Activated naive CD4-positive, alpha-beta T cell treated with anti-CD3 and anti-CD28 coated beads, Interleukin-2, amount 50 U/mL, for 72 hours (primary cell): ENCODE results near the gene PRSS50. TPM values are rescaled to one million over a fixed set of nuclear protein-coding genes. Genes with fewer than 3 reads are reported as not detected.
A peak's percentile ranks its signal among the peaks of the same experiment; 100 is the strongest.

ENCODE experiments used
- ATAC-seq, 2 donors: fragments of 150-1000 bp; cut with Tn5 transposase; 2 replicates each; pipeline ENCODE4 v1.10.0; 2021; ENCODE audit warnings: mild to moderate bottlenecking in 2 of 2, moderate library complexity in 2 of 2
- DNase-seq, 2 donors: peaks; one replicate each; pipeline ENCODE4 v3.0.0; 2021 to 2022; ENCODE audit warnings: low spot score in 2 of 2
- H3K27ac Mint-ChIP-seq, 2 donors: one replicate each; pipeline ENCODE4 v1.8.0; 2022; ENCODE audit warnings: mild to moderate bottlenecking in 2 of 2, mixed read lengths in 2 of 2
- H3K36me3 Mint-ChIP-seq, 2 donors: one replicate each; pipeline ENCODE4 v1.8.0; 2022; ENCODE audit warnings: mixed read lengths in 2 of 2
- H3K9me3 Mint-ChIP-seq, 2 donors: one replicate each; pipeline ENCODE4 v1.8.0; 2022; ENCODE audit warnings: mixed read lengths in 2 of 2
- total RNA-seq, 2 donors: library from RNA; stranded (reverse); gene quantifications; one replicate each; pipeline ENCODE4 v1.2.3, GENCODE V29; 2022

The PRSS50 gene
- total RNA-seq, 2 donors from 2014 or later, result not detected

DNA sequence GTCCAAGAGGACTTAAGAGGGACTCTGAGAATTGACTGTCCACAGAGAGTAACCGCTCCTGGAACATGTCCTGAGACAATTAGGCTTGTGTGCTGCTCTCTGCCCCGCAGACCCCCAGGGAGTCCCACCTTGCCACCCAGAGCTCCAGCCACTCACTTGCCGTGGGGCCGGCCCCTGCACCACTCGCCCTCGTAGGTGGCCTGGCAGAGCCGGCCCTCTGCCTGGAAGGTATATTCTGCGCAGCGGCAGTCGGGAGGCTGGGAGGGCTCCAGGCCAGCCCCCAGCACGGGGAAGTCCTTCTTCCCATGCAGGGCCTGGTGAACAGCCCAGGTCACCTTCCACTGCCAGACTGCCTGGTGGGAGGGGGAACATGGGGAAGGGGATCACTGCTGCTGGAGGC is 34.7 kb downstream of the PRSS50 start:
- Mint-ChIP-seq H3K27ac (no peak overlapping the region), H3K9me3 (no peaks in the 10 kb centered on the region), H3K36me3 (no peaks in the 10 kb centered on the region)
- ATAC-seq (no peak), DNase-seq (no peak)

DNA sequence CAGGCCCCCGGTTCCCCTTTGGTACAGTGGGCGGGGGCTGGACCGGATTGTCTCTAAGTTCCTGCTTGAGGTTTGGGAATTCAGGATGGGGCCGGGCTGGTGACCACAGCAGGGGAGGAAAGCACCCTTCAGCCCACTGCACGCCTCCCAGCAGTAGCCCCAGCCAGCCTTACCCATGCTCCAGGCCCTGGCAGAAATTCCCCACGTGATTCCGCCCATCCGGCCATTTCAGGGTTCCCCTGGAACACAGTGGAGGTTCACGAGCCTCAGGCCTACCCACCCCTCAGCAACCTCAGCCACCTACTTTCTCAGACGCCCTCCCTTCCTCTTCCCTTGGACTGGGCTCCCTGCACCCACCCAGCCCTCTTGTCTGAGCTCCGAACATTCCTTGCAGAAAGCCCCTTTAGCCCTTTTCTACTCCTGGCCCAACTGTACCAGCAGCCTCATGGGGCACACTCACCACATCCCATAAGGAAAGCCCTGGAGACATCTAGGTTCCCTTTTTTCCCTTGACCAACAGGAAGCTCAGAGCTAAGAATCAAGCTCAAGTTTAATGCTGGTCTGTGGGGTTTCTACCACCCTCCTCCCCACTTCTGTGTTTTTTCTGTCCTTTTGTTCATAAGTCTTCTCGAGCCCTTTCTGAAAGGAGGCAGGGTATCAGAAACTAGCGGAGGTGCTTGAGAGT is 35.7 kb downstream of the PRSS50 start:
- H3K9me3 Mint-ChIP-seq, result no peaks in the 10 kb centered on the region
- no peak for ATAC-seq
- no peaks in the 10 kb centered on the region for H3K36me3 Mint-ChIP-seq
- DNase-seq, result no peak
- peak overlapping the region; percentile 7 to 19 for H3K27ac Mint-ChIP-seq

DNA sequence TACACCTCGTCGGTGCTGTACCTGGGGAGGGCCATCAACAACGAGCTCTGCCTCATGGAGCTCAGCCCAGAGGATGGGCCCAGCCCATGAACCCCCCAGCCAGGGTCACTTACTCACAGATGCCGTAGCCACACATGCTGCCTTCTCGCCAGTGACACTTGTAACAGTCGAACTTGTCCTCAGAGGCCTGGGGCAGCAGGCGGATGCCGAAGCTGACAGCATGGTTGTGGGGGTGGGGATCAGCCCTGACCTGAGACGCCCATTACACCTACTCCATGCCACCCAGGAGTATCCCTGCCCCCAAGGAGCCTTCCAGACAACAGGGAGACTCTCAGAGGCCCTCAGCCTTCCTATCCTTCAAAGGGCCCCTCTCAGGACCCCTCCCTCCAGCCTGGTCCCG is 36.3 kb downstream of the PRSS50 start:
- DNase-seq, result no peak
- no peaks in the 10 kb centered on the region for H3K9me3 Mint-ChIP-seq
- ATAC-seq, result no peak
- H3K27ac Mint-ChIP-seq, result peak overlapping the region in 1 of 2 donors; percentile 65
- no peaks in the 10 kb centered on the region for H3K36me3 Mint-ChIP-seq

DNA sequence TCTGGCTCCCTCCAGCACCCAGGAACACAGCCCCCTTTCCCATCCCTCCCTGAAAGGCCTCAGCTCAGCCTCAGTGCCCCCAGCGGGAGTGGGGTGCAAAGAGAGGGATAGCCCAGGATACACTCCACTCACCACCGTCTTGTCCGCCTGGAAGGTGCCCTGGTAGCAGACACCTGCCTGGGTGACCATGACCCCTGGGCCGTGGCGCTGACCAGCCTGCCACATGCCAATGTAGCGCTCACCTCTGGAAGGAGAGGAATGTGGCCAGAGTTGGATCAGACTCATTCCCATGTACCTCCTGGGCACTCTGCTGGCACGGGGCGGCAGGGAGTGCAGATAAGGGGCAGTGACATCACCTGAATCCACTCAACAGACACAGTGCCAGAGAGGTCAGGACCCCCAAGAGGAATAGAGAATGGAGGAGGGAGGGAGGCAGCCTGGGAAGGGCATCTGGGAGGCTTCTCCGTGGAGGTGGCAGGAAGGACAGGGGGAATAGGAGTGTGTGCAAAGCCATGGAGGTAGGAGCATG is 37.3 kb downstream of the PRSS50 start:
- H3K36me3 Mint-ChIP-seq, result no peaks in the 10 kb centered on the region
- H3K27ac Mint-ChIP-seq, result peak overlapping the region in 1 of 2 donors; percentile 45
- DNase-seq (no peak), ATAC-seq (no peak)
- no peaks in the 10 kb centered on the region for H3K9me3 Mint-ChIP-seq

DNA sequence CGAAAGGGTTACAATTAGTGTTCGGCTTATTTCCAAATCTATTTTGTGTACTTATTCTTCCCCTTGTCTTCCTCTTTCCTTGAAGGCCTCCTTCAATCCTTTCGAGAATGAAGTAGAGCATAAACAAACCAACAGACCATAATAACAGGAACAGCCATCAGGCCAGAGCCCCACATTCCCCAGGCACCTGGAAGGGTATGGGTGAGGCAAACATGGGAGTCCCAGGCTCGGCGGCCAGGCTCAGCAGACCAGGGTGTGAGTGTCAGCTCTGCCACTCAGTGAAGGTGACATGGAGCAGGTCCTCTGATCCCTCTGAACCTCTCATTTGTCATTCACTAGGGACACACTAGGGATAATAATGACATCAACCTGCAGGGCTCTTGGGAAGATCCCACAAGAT is 38.0 kb downstream of the PRSS50 start:
- ATAC-seq, result no peak
- no peaks in the 10 kb centered on the region for H3K36me3 Mint-ChIP-seq
- H3K27ac Mint-ChIP-seq, result peak overlapping the region; percentile 36 to 57
- no peak for DNase-seq
- no peaks in the 10 kb centered on the region for H3K9me3 Mint-ChIP-seq

DNA sequence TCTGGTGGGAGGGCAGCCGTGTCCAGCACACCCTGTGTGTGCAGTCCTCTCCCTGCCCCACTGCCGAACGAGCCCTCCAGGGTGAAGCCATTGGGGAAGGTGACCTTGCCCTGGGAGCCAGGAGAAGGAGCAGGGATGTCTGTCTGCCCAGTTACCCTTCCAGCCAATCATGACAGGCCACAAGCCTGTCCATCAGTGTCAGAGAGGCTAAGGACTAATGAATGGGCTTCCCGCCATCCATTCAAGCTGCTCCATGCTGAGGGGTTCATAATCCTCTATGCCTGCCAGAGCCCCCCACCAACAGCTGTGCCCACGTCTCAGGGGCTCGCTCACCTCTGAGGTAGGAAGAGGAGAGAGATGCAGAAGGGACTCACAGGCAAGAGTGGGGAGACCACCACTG is 39.4 kb downstream of the PRSS50 start:
- no peaks in the 10 kb centered on the region for H3K9me3 Mint-ChIP-seq
- no peaks in the 10 kb centered on the region for H3K36me3 Mint-ChIP-seq
- DNase-seq (no peak), ATAC-seq (no peak)
- H3K27ac Mint-ChIP-seq, result no peak overlapping the region

DNA sequence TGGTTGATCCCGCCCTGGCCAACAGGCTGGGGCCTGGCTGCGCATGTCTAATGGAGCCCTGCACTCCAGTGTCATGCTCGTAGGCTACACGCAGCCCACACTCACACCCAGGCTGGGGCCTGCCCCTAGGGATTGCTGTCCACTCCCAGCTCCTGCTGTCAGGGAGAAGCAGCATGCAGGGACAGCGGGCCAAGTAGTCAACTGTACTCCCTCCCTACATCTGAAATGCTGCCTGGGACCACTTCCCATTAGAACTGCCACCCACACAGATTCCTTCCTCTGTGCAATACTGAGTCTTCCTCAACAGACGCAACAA is 40.3 kb downstream of the PRSS50 start:
- Mint-ChIP-seq H3K36me3 (no peaks in the 10 kb centered on the region), H3K9me3 (no peaks in the 10 kb centered on the region), H3K27ac (no peak overlapping the region)
- ATAC-seq (no peak), DNase-seq (no peak)

DNA sequence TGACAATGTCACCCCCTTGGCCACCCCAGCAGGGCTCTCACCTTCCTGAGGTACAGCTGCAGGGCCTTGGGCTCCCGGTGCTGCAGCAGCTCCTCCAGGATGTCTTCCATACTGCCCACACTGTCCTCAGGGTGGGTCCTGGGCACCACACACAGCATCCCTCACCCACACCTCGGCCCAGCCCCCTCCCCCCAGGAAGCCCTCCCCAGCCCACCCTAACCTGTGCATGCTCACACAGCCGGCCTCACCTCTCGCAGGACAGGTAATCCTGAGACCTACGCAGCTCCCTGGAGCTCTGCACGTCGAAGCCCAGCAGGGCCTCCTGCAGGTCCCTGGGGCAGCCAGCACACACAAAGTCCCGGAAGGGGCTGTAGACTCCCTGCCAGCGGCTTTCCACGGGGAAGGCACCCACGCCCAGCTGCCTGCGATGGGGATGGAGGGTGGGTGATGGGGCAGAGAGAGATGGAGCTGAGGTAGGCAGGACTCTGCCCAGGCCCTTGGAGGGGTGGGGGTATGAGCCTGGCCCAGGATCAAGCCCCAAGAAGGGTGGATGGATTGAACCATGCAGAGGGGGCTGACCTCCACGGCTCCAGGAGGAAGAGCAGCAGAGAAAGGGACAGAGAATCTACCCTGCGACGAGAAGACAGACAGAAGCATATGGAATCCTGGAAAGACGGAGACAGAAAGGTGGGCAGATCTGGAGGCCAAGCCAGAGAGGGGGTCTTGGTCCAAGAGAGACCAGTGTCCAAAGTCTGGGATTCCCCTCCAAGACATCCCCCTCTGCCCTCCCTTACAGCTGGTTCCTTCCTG is 40.9 kb downstream of the PRSS50 start:
- H3K9me3 Mint-ChIP-seq, result no peaks in the 10 kb centered on the region
- H3K36me3 Mint-ChIP-seq, result no peaks in the 10 kb centered on the region
- DNase-seq (no peak), ATAC-seq (no peak)
- H3K27ac Mint-ChIP-seq, result no peak overlapping the region

DNA sequence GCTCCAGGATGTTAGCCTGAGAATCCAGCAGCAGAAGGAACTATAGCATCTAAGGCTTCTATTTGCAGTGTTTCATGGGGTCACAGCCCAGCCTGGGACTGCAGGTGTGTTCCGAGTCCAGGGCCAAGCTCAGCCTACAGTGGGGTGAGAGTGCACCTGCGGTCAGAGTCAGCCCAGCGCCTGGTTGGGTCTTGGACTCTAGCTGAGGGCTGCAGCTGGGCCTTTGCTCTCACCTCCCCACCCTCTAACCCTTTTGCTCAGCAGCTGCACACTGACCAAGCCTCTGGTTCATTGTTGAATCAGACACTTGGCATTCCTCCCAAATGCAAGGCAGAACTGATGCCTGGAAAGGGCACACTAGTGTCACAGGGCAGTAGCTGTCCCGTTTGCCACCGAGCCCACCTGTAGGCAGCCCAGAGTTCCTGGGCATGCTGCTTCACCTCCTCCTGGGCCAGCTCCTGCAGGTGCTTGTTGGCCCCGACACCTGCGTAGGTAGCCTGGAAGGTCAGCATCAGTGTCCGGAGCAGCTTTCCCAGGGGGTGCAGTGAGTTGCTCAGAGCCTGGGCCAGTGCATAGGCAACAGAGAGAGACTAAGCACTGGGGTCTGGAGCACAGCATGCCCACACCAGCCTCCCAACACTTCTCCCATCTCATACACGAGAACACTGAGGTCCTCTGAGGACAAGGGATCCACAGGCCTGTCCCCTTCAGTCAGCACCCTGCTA is 41.7 kb downstream of the PRSS50 start:
- Mint-ChIP-seq H3K9me3 (no peaks in the 10 kb centered on the region), H3K36me3 (no peaks in the 10 kb centered on the region), H3K27ac (no peak overlapping the region)
- DNase-seq (no peak), ATAC-seq (no peak)

DNA sequence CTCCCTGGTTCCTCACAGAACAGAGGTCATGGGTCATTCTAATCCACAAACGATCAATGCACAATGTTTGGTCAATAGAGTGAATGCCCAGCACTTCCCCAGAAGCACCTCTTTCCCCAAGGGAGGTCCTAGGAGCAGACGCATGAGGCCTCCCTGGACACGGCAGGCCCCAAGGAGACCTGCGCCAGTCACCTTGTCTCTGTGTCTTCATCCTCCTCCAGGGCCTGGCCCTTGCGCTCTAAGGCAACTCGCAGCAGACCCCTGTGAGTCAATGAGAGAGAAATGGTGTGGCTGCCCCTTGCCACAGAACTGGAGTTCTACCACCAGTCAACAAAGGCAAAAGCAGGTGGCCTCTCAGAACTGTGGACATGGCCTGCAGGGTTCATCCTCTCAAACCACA is 42.2 kb downstream of the PRSS50 start:
- H3K27ac Mint-ChIP-seq, result no peak overlapping the region

DNA sequence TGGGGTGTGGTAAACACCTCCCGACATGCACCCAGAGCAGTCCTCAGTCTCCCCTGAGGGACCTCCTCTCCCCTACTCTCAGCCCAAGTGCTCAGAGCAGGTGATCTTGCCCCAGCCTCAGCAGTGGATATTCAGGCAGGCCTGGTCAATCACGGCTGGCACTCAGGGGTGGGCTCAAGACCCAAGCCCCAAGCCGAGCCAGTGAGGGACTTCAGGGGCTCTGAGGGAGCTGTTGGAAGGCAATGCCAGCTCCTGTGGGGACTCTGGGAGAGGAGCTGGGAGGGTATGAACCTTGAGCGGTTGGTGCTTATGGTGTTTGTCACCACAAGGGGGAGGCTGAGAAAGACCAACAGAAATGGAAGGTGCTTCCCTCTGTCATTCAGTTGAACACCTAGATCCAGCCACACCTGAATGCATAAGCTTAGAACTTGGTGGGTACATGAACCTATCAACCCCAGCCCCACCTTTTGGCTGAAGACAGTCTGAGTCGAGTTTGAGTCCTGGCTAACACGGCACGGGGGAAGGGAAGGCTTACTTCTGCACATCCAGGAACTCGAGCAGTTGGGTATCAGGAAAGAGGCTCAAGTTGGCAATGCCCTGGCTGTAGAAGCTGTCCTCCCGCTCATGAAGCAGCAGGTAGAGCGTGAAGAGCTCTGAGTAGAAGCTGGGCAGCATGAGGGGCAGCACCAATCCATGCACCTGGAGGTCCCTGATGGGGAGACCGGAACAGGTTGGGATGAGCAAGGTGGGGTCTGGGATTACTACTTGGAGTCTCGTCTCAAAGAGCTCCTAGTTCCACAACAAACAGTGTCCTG is 43.4 kb downstream of the PRSS50 start:
- peak overlapping the region; percentile 30 to 72 for H3K27ac Mint-ChIP-seq
- DNase-seq (peak in 1 of 2 donors; percentile 48), ATAC-seq (peak in 1 of 2 donors; percentile 38)
- H3K36me3 Mint-ChIP-seq, result no peaks in the 10 kb centered on the region
- no peaks in the 10 kb centered on the region for H3K9me3 Mint-ChIP-seq

More for the DNA sequence above, 42.2 kb downstream of the PRSS50 start:
- Mint-ChIP-seq H3K36me3 (no peaks in the 10 kb centered on the region), H3K9me3 (no peaks in the 10 kb centered on the region)
- DNase-seq (no peak), ATAC-seq (no peak)

DNA sequence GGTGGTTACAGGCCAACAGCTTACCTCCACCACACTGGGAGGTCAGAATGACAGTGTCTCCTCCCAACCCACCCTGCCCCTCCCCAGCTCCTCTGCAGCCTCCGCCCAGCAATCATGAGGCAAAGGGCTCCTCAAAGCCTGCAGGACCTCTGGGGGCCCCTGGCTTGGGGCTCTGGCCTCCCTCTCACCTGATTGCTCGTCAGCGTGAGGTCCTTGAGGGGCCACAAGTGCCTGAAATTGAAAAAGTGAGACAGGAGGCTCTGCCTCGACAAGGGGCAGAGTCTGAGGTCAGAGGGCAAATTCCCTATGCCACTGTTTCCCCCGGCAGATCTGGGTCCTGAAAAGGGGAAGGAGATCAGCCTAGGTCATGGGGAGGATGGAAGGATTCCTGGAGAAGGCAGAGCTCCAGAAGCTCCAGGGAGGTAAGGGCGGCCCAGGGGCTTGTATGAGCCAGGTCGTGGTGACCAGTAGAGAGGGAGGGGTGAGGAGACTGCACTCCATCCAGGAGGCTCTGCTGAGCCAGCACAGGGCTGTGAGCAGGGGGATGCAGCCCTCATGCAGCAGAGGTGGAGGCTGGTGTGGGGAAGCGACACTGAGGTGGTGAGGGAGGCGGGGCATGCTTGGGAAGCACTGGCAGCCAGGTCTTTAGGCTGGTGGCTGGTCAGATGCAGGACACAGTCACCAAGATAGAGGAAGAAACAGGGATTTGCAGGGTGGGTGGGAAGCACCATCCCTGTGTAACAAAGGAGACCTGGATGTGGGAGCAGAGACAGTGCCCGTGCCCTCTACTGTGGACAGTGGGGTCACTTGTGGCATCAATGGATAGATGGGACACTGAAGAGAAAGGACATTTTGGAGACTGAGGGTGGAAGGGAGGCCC is 44.3 kb downstream of the PRSS50 start:
- no peak for DNase-seq
- H3K27ac Mint-ChIP-seq, result peak overlapping the region; percentile 30 to 65
- no peaks in the 10 kb centered on the region for H3K36me3 Mint-ChIP-seq
- ATAC-seq, result no peak
- H3K9me3 Mint-ChIP-seq, result no peaks in the 10 kb centered on the region

DNA sequence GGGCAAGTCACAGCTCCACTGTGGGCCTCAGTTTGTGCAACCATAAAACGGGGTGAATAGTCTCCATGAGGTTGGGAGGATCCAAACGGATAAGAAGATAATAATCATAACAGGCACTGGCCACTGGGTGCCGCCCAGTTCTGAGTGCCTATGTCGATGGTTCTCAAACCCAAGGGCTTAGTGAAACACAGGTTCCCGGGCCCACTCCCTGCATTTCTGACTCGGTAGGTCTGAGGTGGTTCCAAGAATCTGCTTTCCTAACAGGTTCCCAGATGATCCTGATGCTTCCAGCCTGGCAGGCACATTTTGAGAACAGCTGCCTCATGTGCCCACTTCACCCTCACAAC is 45.3 kb downstream of the PRSS50 start:
- H3K9me3 Mint-ChIP-seq, result no peaks in the 10 kb centered on the region
- DNase-seq, result no peak
- no peak for ATAC-seq
- no peak overlapping the region for H3K27ac Mint-ChIP-seq
- H3K36me3 Mint-ChIP-seq, result no peaks in the 10 kb centered on the region

DNA sequence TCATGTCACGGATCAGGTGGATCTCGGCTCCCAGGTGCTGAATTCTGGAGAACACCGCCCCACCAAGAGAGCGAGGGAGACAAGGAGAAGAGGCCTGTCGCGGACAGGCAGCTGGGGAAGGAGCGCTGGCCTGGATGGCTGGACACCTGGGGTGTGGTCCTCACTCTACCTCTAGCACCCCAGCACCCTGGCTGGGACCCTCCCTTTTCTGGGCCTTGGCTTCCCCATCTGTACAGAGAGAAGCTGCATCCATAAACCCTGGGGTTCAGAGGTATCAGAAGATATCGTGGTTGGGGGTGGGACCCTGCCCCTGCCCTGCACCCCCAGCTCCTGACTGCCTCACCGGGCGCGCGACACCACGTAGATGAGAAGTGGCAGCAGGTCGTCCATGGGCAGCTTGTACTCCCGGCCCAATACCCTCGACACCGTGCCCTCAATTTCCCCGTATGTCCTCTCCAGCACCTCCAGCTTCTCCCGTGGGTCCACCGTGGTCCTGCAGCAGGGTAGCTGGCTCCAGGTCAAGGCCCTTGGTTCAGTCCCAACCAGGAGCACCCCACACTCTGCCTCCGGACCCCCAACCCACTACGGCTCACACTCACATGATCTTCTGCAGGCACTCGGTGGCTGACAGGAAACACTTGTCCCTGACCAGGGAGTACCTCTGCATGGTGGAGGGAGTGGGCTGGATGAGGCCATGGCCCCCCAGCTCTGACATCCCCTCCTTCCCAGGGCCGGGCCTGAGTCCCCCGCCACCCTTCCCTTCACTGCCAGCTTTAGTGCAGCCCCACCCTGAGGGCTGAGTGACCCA is 45.9 kb downstream of the PRSS50 start:
- no peak for ATAC-seq
- Mint-ChIP-seq H3K9me3 (no peaks in the 10 kb centered on the region), H3K27ac (no peak overlapping the region), H3K36me3 (no peaks in the 10 kb centered on the region)
- DNase-seq, result peak in 1 of 2 donors; percentile 49

DNA sequence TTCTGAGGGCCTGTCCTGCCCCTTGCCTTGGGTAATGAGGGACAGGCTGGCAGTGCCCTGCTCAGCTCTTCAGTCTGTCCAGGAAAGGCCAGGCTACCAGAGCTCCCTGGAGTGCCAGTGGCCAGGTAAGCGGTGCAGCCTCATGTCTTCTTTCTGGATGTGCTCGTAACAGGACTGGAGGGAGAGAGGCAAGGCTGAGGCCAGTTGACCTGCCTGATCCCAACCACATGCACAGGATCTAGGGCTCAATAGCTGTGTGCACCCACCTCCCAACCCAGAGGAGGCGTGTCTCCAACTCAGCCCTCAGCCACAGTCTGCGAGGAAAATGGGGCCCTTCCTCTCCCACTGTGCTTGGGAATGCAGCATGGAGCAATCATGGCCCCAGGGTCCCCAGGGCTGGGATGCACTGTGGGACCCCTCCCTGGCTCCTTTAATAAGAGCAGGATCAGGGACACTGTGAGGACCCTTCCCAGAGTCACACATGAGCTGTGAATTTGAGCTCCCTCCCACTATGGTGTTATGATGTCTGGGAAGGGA is 46.7 kb downstream of the PRSS50 start:
- H3K27ac Mint-ChIP-seq, result no peak overlapping the region
- H3K9me3 Mint-ChIP-seq, result no peaks in the 10 kb centered on the region
- DNase-seq (no peak), ATAC-seq (no peak)
- H3K36me3 Mint-ChIP-seq, result no peaks in the 10 kb centered on the region
